HepG2 (cell line): ENCODE data around the gene TMA7B. TPM values are rescaled to one million over a fixed set of nuclear protein-coding genes. Genes with fewer than 3 reads are reported as not detected.

ENCODE experiments used
- ATAC-seq: fragments of 200-7000 bp; cut with Tn5 transposase; 3 replicates; pipeline ENCODE4 v1.9.1; 2020; ENCODE audit warnings: mild to moderate bottlenecking, moderate library complexity
- BruUV-seq: library from RNA; stranded (reverse); fragments of 400-500 nt; replicated peaks from 2 replicates; lab custom pipeline; 2021; lab: Mats Ljungman, UMichigan
- CTCF ChIA-PET: fragments of 300-600 bp; formaldehyde crosslinking; extraction: SDS; loops from one replicate; lab custom pipeline; 2021; ENCODE audit warnings: low total read pairs, inconsistent platforms, low intra/inter-chr PET ratio; lab: Yijun Ruan, JAX
- POLR2A ChIA-PET: fragments of 350-600 bp; sonication (Branson Sonifier 250); formaldehyde crosslinking; loops from one replicate; lab custom pipeline; 2020; ENCODE audit warnings: antibody characterized with exemption, inconsistent platforms; lab: Yijun Ruan, JAX
- DNase-seq: peaks from one replicate; pipeline ENCODE4 v3.0.0-alpha.2; 2015; ENCODE audit warnings: low spot score
- FAIRE-seq: peaks from 3 replicates; lab custom pipeline; 2011; peaks lifted over from hg19 to GRCh38; lab: Jason Lieb, UNC
- H2AFZ ChIP-seq: one replicate; pipeline ENCODE4 v1.6.1; 2011; ENCODE audit warnings: low read length, inconsistent platforms
- H3K27ac ChIP-seq: fragments of 300-600 bp; 3 replicates; pipeline ENCODE4 v1.8.0; 2011; ENCODE audit warnings: mixed run types, mild to moderate bottlenecking, mixed read lengths, low read length, inconsistent platforms; ENCODE audit not compliant: insufficient read depth; ENCODE audit errors: extremely low read length
- H3K27me3 ChIP-seq, 2 experiments: fragments of 200-600 bp in 1 of 2; 2 replicates in 1 of 2; 3 replicates in 1 of 2; pipeline versions ENCODE4 v1.6.0 to v1.8.0; 2011; ENCODE audit warnings: low read length in 2 of 2, mild to moderate bottlenecking in 2 of 2, moderate library complexity in 2 of 2, inconsistent platforms in 1 of 2; ENCODE audit not compliant: insufficient read depth in 2 of 2, control insufficient read depth in 1 of 2
- H3K36me3 ChIP-seq, 2 experiments: fragments of 200-600 bp in 1 of 2; replicated peaks in 1 of 2; 2 replicates in 1 of 2; 3 replicates in 1 of 2; pipeline versions ENCODE4 v1.5.1 to v1.8.0; 2011; ENCODE audit warnings: low read length in 2 of 2, inconsistent platforms in 1 of 2; ENCODE audit not compliant: insufficient read depth in 2 of 2, control insufficient read depth in 1 of 2
- H3K4me1 ChIP-seq: 2 replicates; pipeline ENCODE4 v1.5.1; 2012; ENCODE audit warnings: low read length, inconsistent platforms; ENCODE audit not compliant: insufficient read depth
- H3K4me2 ChIP-seq: 2 replicates; pipeline ENCODE4 v1.6.0; 2011; ENCODE audit warnings: low read depth, low read length, inconsistent platforms
- H3K4me3 ChIP-seq, 3 experiments: fragments of 200-600 bp in 1 of 3; sonication (generic), shearing (Covaris generic) in 1 of 3; replicated peaks in 1 of 3; 2 replicates each; pipeline ENCODE4 v1.5.1; 2011 to 2016; ENCODE audit warnings: low read length in 3 of 3, inconsistent platforms in 2 of 3, low read depth in 2 of 3, mild to moderate bottlenecking in 2 of 3, control low read depth in 1 of 3, mixed read lengths in 1 of 3; ENCODE audit not compliant: insufficient read depth in 1 of 3
- H3K79me2 ChIP-seq: one replicate; pipeline ENCODE4 v1.6.1; 2011; ENCODE audit warnings: low read length, inconsistent platforms; ENCODE audit not compliant: insufficient read depth
- H3K9ac ChIP-seq: 2 replicates; pipeline ENCODE4 v1.6.0; 2011; ENCODE audit warnings: mild to moderate bottlenecking, low read depth, low read length, inconsistent platforms; ENCODE audit not compliant: insufficient read depth
- H3K9me3 ChIP-seq: 2 replicates; pipeline ENCODE4 v1.5.1; 2012; ENCODE audit warnings: mild to moderate bottlenecking, low read length
- H4K20me1 ChIP-seq: 2 replicates; pipeline ENCODE4 v1.6.0; 2011; ENCODE audit warnings: inconsistent platforms, mild to moderate bottlenecking, low read length, moderate library complexity; ENCODE audit not compliant: insufficient read depth
- BCL3 ChIP-seq: sonication (generic); formaldehyde crosslinking; IDR thresholded peaks from 2 replicates; pipeline ENCODE4 v1.5.1; 2020; ENCODE audit warnings: mild to moderate bottlenecking, missing genetic modification reagents, moderate library complexity
- CENPT ChIP-seq: sonication (generic); formaldehyde crosslinking; IDR thresholded peaks from 2 replicates; pipeline ENCODE4 v1.8.0; 2022; ENCODE audit warnings: low read depth, mild to moderate bottlenecking, moderate library complexity, missing genetic modification reagents
- FOXJ3 ChIP-seq: sonication (generic); formaldehyde crosslinking; IDR thresholded peaks from 2 replicates; pipeline ENCODE4 v1.4.0; 2020; ENCODE audit warnings: missing genetic modification reagents, mild to moderate bottlenecking, borderline replicate concordance
- KAT8 ChIP-seq: IDR thresholded peaks from 2 replicates; pipeline ENCODE4 v1.6.1; 2016; ENCODE audit warnings: missing genetic modification reagents, missing compliant biosample characterization
- SRSF1 ChIP-seq: fragments of 200-400 bp; formaldehyde crosslinking; optimal IDR thresholded peaks from 2 replicates; pipeline ENCODE3; 2017; ENCODE audit warnings: mild to moderate bottlenecking, low read depth, low read length, moderate library complexity
- TRAFD1 ChIP-seq: sonication (generic); formaldehyde crosslinking; IDR thresholded peaks from 2 replicates; pipeline ENCODE4 v1.5.1; 2020; ENCODE audit warnings: missing genetic modification reagents, mild to moderate bottlenecking, borderline replicate concordance
- ZNF18 ChIP-seq: sonication (generic); formaldehyde crosslinking; IDR thresholded peaks from 2 replicates; pipeline ENCODE4 v1.8.0; 2022; ENCODE audit warnings: mild to moderate bottlenecking, missing genetic modification reagents; ENCODE audit not compliant: insufficient replicate concordance
- ZNF205 ChIP-seq: IDR thresholded peaks from 2 replicates; pipeline ENCODE4 v1.6.1; 2018; ENCODE audit warnings: missing biosample characterization, missing genetic modification reagents
- ZNF460 ChIP-seq: sonication (generic); formaldehyde crosslinking; IDR thresholded peaks from 2 replicates; pipeline ENCODE4 v1.5.1; 2020; ENCODE audit warnings: missing genetic modification reagents, mild to moderate bottlenecking, borderline replicate concordance
- ZNF530 ChIP-seq: sonication (generic); formaldehyde crosslinking; IDR thresholded peaks from 2 replicates; pipeline ENCODE4 v1.5.0; 2020; ENCODE audit warnings: low read depth, mild to moderate bottlenecking, missing genetic modification reagents
- ZNF569 ChIP-seq: sonication (generic); formaldehyde crosslinking; IDR thresholded peaks from 2 replicates; pipeline ENCODE4 v1.5.0; 2020; ENCODE audit warnings: mild to moderate bottlenecking, missing genetic modification reagents, moderate library complexity, borderline replicate concordance
- ZNF629 ChIP-seq: sonication (generic); formaldehyde crosslinking; conservative IDR thresholded peaks from 2 replicates; pipeline ENCODE4 v1.5.0; 2020; ENCODE audit warnings: missing genetic modification reagents
- ZNF660 ChIP-seq: sonication (generic); formaldehyde crosslinking; IDR thresholded peaks from 2 replicates; pipeline ENCODE4 v1.5.1; 2020; ENCODE audit warnings: mild to moderate bottlenecking, low read depth, missing genetic modification reagents, borderline replicate concordance
- ZNF780A ChIP-seq: sonication (generic); formaldehyde crosslinking; IDR thresholded peaks from 2 replicates; pipeline ENCODE4 v1.8.0; 2022; ENCODE audit warnings: mild to moderate bottlenecking, missing genetic modification reagents, moderate library complexity
- WGBS: methylation state at CpG from one replicate; pipeline ENCODE4 v1.1.6; 2017; ENCODE audit warnings: low lambda C conversion rate; 5-methylcytosine and 5-hydroxymethylcytosine counted together
- in situ Hi-C: cut with HindIII; loops from 2 replicates; pipeline ENCODE4 v1.10.0; 2017; ENCODE audit warnings: low pct_unique_long_range_greater_than_20kb; ENCODE audit not compliant: extremely low pct_ligation_motif_present
- intact Hi-C: fragments of 100-400 bp; cut with micrococcal nuclease; formaldehyde crosslinking; loops from one replicate; pipeline ENCODE4 v1.10.0; 2022; ENCODE audit not compliant: unreplicated experiment
- polyA plus RNA-seq, 8 experiments: library from polyadenylated mRNA; depleted of rRNA in 3 of 8; stranded (reverse) in 7 of 8; unstranded in 1 of 8; fragments of >200 nt; fragmentation: Illumina TruSeq in 4 of 8; extraction: Trizol in 4 of 8; gene quantifications; 2 replicates each; pipeline versions ENCODE4 v1.2.1 to v1.2.3, GENCODE V29; 2011 to 2016; ENCODE audit warnings: low read depth in 4 of 8, missing spikeins in 1 of 8, mixed read lengths in 1 of 8; ENCODE audit not compliant: insufficient read depth in 1 of 8
- total RNA-seq, 5 experiments: library from RNA; depleted of rRNA; stranded (reverse); fragments of >200 nt; fragmentation: Illumina TruSeq; extraction: Trizol; gene quantifications; 2 replicates each; pipeline ENCODE4 v1.2.3, GENCODE V29; 2016; ENCODE audit warnings: low read depth in 1 of 5
- TF ChIP-seq, protein P1 (sequence below), 2 experiments: sonication (generic) in 1 of 2; formaldehyde crosslinking in 1 of 2; IDR thresholded peaks; 2 replicates each; pipeline versions ENCODE4 v1.4.0 to v1.6.1; 2016 to 2020; ENCODE audit warnings: borderline replicate concordance in 1 of 2, low read depth in 1 of 2, mild to moderate bottlenecking in 1 of 2, missing genetic modification reagents in 1 of 2

TMA7B gene
- total and polyA plus RNA-seq, 2 of the 13 experiments (the other 11 are each of a cell fraction or from before 2014, with no cell fraction given) = not detected

DNA sequence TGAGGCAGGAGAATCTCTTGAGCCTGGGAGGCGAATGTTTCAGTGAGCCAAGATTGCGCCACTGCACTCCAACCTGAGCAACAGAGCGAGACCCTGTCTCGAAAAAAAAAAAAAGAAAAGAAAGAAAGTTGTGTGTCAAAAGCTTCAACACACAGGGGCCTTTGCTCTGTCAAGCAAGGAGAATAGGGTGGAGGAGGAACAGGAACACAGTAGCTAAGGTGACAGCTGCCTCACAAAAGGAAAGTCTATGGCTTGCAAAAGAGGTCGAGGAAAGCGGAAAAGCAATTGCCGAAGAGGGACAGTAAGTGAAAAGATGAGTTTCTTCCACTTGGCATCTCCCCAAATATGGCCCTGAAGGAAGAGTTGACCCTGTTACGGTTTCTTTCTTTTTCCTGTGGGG lies 26.5 kb upstream of the TMA7B start:
- intact Hi-C loops (loop anchor here (2.0 kb wide), 1 partner anchor 91 kb away; no protein-coding TSS in a partner anchor), in situ Hi-C loops (no loop called here)
- BruUV-seq = no TSS peak
- no peaks in the 10 kb centered on the region for H3K4me1 ChIP-seq
- no peaks in the 10 kb centered on the region for H3K9me3 ChIP-seq
- no peak overlapping the region for H2AFZ ChIP-seq
- POLR2A ChIA-PET = no interaction called here
- H3K36me3 ChIP-seq = no peaks in the 10 kb centered on the region
- no peaks in the 10 kb centered on the region for H3K79me2 ChIP-seq
- CTCF ChIA-PET = interaction anchor here (1.4 kb wide), 1 partner anchor 91 kb away, joined by 5 read pairs; no protein-coding TSS in a partner anchor
- no peak overlapping the region for H3K4me3 ChIP-seq
- H3K27ac ChIP-seq = no peak overlapping the region
- 48% methylated on average over 8 of the region's 8 CpGs for WGBS
- peaks cover 0 to 30% of the 10 kb centered on the region in 2 experiments; a peak in 3 of 5 replicates for H3K27me3 ChIP-seq
- ATAC-seq (no peak), FAIRE-seq (no peak), DNase-seq (no peak)
- H4K20me1 ChIP-seq = no peaks in the 10 kb centered on the region
- no peak overlapping the region for H3K9ac ChIP-seq
- no peak overlapping the region for H3K4me2 ChIP-seq
- TF ChIP-seq SRSF1 (no peak), CENPT (no peak), FOXJ3 (no peak), ZNF660 (CRISPR knock-in tag) (no peak), ZNF460 (no peak), BCL3 (CRISPR knock-in tag) (no peak), ZNF530 (CRISPR knock-in tag) (no peak), ZNF18 (CRISPR knock-in tag) (no peak), ZNF569 (no peak), ZNF780A (no peak), KAT8 (no peak), ZNF205 (CRISPR knock-in tag) (no peak), TRAFD1 (CRISPR knock-in tag) (no peak), ZNF629 (CRISPR knock-in tag) (no peak)
- TF ChIP-seq, protein P1, sequence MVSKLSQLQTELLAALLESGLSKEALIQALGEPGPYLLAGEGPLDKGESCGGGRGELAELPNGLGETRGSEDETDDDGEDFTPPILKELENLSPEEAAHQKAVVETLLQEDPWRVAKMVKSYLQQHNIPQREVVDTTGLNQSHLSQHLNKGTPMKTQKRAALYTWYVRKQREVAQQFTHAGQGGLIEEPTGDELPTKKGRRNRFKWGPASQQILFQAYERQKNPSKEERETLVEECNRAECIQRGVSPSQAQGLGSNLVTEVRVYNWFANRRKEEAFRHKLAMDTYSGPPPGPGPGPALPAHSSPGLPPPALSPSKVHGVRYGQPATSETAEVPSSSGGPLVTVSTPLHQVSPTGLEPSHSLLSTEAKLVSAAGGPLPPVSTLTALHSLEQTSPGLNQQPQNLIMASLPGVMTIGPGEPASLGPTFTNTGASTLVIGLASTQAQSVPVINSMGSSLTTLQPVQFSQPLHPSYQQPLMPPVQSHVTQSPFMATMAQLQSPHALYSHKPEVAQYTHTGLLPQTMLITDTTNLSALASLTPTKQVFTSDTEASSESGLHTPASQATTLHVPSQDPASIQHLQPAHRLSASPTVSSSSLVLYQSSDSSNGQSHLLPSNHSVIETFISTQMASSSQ (IDR thresholded peaks at IDR 0.05; ENCODE audit: low read depth) = no peak
- TF ChIP-seq, protein P1 (CRISPR knock-in tag; IDR thresholded peaks at IDR 0.05; ENCODE audit: borderline replicate concordance) = no peak
